Fibroblast of villous mesenchyme (primary cell): Measurements from ENCODE around the gene NTHL1. TPM values are rescaled to one million over a fixed set of nuclear protein-coding genes. Genes with fewer than 3 reads are reported as not detected.

Source experiments
- DNase-seq: peaks from one replicate; pipeline ENCODE4 v3.0.0-alpha.2; 2010; ENCODE audit warnings: low read depth
- H3K4me3 ChIP-seq: 2 replicates; pipeline ENCODE4 v1.5.1; 2011; ENCODE audit warnings: low read depth, mild to moderate bottlenecking, low read length
- CTCF ChIP-seq: IDR thresholded peaks from 2 replicates; pipeline ENCODE4 v1.5.1; 2012; ENCODE audit warnings: low read depth, mild to moderate bottlenecking, low read length; ENCODE audit not compliant: insufficient read depth
- small RNA-seq: library from RNA; depleted of rRNA; stranded (forward); fragments of <200 nt; gene quantifications from one replicate; pipeline ENCODE3, GENCODE V24; 2012
- total RNA-seq: library from RNA; depleted of rRNA; stranded (reverse); fragments of >200 nt; gene quantifications from 2 replicates; pipeline ENCODE4 v1.2.3, GENCODE V29; 2012

NTHL1 gene
- total RNA-seq, 1 donor = 25.5 TPM

- TF ChIP-seq CTCF = no peak
- DNase-seq = no peak
- peak overlapping the region; percentile 46 for H3K4me3 ChIP-seq
These were observed 57.1 kb downstream of the NTHL1 start for GRCh38 chr16:1990351-1991134.

- TF ChIP-seq CTCF = no peak
- no peak for DNase-seq
- H3K4me3 ChIP-seq = peak overlapping the region; percentile 46
These were observed 57.6 kb downstream of the NTHL1 start for GRCh38 chr16:1990101-1990350.

Small RNA genes within 50 kb of the gene (small RNA-seq; reads per million reads assigned to genes)
- gene MIR1225 (not detected), gene RN7SL219P (not detected)

Other genes starting within 250 kb of the NTHL1 start
- 22.5 and 24.6 TPM in 2 replicates for gene HAGH, start 221.0 kb downstream of the NTHL1 start, total RNA-seq
- gene FAHD1, start 220.6 kb downstream of the NTHL1 start, total RNA-seq = 51.8 and 63.8 TPM in 2 replicates
- under 0.01 TPM in 1 of 2 replicates, not detected in the other for gene MEIOB, start 175.7 kb downstream of the NTHL1 start, total RNA-seq
- gene HS3ST6, start 129.4 kb downstream of the NTHL1 start, total RNA-seq = not detected in 2 replicates
- 14.2 and 16.4 TPM in 2 replicates for gene MSRB1, start 104.6 kb downstream of the NTHL1 start, total RNA-seq
- gene RPL3L, start 93.1 kb downstream of the NTHL1 start, total RNA-seq = not detected in 2 replicates
- gene NDUFB10, start 88.3 kb downstream of the NTHL1 start, total RNA-seq = 87.2 and 156 TPM in 2 replicates
- gene RPS2, start 83.0 kb downstream of the NTHL1 start, total RNA-seq = 1,294 and 1,994 TPM in 2 replicates
- not detected in 2 replicates for gene RNF151, start 81.0 kb downstream of the NTHL1 start, total RNA-seq
- 28.5 and 39.0 TPM in 2 replicates for gene TBL3, start 75.8 kb downstream of the NTHL1 start, total RNA-seq
- gene NOXO1, start 66.4 kb downstream of the NTHL1 start, total RNA-seq = 0.43 TPM in 1 of 2 replicates, not detected in the other
- gene GFER, start 63.6 kb downstream of the NTHL1 start, total RNA-seq = 9.5 and 13.9 TPM in 2 replicates
- 1.6 and 2.6 TPM in 2 replicates for gene SYNGR3, start 57.9 kb downstream of the NTHL1 start, total RNA-seq
- 23.5 and 27.6 TPM in 2 replicates for gene ZNF598, start 38.0 kb downstream of the NTHL1 start, total RNA-seq
- gene NPW, start 28.0 kb downstream of the NTHL1 start, total RNA-seq = 0.32 and 1.3 TPM in 2 replicates
- gene NHERF2, start 20.9 kb downstream of the NTHL1 start, total RNA-seq = 52.7 and 59.3 TPM in 2 replicates
- gene TSC2, start 151 bp upstream of the NTHL1 start, total RNA-seq = 62.6 and 69.9 TPM in 2 replicates
- gene PKD1, start 88.1 kb upstream of the NTHL1 start, total RNA-seq = 139 and 191 TPM in 2 replicates
- gene RAB26, start 100.8 kb upstream of the NTHL1 start, total RNA-seq = 0.97 and 1.3 TPM in 2 replicates
- 52.2 and 62.6 TPM in 2 replicates for gene TRAF7, start 107.9 kb upstream of the NTHL1 start, total RNA-seq
- under 0.01 and 0.86 TPM in 2 replicates for gene CASKIN1, start 148.8 kb upstream of the NTHL1 start, total RNA-seq
- 18.4 and 24.2 TPM in 2 replicates for gene MLST8, start 157.6 kb upstream of the NTHL1 start, total RNA-seq
- gene BRICD5, start 163.0 kb upstream of the NTHL1 start, total RNA-seq = 1.6 and 1.7 TPM in 2 replicates
- 20.3 TPM in 2 replicates for gene PGP, start 167.0 kb upstream of the NTHL1 start, total RNA-seq
- gene E4F1, start 175.8 kb upstream of the NTHL1 start, total RNA-seq = 25.9 and 32.5 TPM in 2 replicates
- 0.64 and 0.86 TPM in 2 replicates for gene DNASE1L2, start 188.6 kb upstream of the NTHL1 start, total RNA-seq
- gene ECI1, start 203.8 kb upstream of the NTHL1 start, total RNA-seq = 40.2 and 50.9 TPM in 2 replicates
- gene RNPS1, start 220.3 kb upstream of the NTHL1 start, total RNA-seq = 85.7 and 95.0 TPM in 2 replicates